HG03571 (cell line): ENCODE measurements around the gene DAP.
"Not testable (repeated sequence)": the region's sequence is repeated elsewhere in the genome, so short reads cannot be mapped to it uniquely, and the experiment has no call there.

Experiments used
- ATAC-seq: cut with Tn5 transposase; IDR thresholded peaks from one replicate; pipeline ENCODE4 v1.9.1; 2021; ENCODE audit not compliant: unreplicated experiment

Gene DAP

DNA sequence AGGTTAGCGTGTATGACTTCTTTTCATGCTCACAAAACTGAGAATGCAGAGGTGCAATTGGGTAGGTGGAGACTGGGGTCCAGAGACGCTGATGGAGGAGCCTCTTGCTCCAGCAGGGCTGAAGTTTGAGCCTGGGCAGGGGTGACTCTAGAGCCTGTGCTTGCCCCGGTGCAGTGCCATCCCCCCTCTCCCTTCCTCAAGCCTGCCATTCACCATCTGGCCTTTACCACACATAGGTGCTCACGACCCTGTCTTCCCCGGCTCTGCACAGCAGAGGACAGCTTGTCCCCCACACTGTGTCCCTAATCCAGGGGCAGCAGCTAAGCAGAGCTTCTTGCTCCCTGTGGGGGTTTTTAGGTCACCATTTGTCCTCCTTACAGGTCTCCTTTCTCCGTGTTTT, 86.5 kb downstream of the DAP start:
- no peak for ATAC-seq

DNA sequence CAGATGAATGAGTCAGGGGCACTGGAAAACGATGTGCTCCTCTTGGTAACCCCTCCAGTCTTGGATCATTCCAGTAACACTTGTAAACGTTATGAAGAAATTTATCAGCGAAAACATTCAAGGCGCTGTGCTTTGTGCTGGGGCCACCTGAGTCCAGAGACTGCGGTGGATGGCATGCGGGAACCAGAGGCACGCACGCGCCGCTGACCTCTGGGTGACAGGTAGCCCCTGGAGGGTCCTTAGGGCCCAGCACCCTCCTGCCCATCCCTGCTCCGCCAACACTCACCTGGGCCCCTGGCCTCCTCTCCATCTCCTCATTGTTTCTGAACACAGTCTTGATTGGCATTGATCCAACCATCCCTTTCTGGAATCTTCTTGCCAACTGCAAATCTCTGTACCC, 86.9 kb downstream of the DAP start:
- ATAC-seq = no peak

DNA sequence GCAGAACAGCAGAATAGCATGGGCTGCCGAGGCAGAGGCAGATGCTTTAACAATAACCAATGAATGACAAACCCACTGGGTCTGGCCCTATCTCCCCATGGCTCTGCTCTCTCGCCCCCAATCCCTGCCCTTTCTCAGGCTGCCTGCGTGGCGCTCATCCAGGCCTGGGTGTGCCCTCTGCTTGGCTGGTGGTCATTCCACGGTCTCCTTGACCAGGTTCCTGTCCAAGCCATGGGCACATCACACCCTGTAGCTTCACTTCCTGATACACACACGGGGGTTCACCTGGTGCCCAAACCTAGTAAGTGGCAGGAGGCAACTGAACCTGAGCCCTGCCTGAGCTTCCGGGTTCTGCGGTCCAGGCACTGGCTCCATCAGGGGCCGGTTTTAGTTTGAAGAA, 87.6 kb downstream of the DAP start:
- ATAC-seq = no peak

DNA sequence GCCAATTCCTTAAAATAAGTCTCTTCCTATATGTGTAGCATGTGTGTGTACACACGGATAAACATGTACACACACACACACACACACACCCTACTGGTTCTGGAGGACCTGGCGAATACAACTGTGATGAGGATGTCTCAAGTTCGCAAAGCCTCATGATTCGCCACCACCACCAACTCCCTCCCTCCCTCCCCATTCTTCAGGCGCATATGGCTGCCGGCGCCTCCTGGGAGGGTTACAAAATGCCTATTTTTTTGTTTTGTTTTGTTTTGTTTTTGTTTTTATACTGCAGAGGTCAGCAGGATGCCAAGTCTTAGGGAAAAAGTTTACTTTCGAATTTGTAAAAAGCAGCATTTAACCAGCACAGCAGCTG, 88.0 kb downstream of the DAP start:
- no peak for ATAC-seq

DNA sequence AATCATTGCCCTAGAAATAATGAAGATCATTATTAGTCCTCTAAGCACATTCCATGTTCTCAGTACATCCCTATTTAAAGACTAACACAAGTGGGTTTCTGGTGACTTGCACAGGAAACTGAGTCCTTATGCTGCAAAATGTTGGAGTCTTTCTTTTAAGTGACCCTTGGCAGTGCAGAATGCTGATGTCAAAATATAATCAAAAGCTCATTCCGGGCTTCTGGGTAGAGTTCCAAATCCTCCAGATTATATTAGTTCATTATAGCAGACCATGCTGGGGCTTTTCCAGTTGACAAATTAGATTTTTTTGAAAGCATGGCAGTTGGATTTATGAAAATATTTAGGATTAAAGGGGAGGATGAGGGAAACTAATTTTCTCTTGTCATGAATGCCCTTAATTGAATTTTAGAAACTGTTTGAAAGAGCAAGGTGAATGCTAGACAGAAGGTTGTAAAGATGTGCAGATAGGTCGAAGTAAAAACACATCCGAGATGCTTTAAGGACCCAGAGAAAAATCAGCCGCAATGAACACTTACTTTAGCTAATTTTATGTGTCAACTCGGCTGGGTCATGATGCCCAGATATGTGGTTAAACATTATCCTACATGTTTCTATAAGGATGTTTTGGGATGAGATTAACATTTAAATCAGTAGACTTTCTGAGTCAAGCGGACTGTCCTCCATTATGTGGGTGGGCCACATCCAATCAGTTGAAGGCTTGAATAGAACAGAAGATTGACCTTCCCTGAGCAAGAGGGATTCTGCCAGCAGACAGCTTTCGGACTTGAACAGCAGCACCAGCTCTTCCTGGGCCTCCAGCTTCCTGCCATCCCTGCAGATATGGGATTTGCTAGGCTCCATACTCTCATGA, 88.7 kb downstream of the DAP start:
- ATAC-seq = no peak

DNA sequence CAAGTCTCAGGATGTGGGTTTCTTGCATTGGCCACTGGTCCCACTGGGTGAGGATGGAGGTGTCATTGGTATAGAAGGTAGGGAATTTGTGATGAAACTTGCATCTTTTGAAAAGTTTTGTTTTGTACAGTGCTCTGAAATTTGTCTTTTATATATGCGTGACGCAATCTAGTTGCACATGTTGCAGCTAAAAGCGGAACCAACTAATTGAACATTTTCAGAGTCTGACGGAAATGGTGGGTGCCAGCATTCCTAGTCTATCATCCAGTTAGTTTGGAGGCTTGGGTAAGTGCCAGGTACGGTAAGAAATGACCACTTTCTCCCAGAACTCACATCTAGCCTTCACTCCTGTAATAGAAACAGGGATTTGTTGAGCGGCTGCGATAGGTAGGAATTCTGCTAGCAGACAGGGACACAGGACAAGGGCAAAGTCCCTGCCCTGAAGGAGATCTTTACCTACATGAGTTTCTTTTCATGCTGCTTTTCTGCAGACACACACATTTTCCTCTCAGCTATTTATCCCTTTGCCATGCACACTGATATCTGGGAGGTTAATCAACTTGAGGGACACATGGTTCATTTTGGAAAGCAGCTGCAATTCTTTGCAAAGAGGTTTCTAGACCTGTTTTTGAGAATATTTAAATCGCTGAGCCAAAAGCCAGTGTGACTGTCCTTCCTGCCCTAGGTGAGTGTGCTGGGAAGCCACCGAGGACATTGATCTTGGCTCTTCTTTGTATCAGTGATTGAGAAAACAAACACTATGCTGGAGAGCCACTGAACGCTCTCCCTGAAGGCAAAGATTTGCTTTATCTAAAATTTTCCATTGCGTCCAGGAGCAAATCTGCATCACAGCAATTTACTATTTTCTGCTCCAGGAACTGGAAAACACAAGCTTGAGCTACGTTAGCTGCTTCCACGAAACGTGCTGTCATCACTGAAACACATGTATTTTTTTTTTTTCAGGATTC, 89.7 kb downstream of the DAP start:
- ATAC-seq = no peak

DNA sequence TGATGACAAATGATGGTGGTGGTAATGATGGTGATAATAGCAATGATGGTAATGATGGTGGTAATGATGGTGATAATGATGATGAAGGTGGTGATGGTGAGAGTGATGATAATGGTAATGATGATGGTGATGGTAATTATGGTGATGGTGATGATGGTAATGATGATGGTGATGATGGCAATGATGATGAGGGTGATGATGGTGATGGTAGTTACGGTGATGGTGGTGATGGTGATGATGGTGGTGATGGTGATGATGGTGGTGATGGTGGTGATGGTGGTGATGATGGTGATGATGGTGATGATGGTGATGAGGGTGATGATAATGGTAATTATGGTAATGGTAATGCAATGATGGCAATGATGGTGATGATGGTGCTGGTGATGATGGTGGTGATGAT, 91.1 kb downstream of the DAP start:
- ATAC-seq = no peak

DNA sequence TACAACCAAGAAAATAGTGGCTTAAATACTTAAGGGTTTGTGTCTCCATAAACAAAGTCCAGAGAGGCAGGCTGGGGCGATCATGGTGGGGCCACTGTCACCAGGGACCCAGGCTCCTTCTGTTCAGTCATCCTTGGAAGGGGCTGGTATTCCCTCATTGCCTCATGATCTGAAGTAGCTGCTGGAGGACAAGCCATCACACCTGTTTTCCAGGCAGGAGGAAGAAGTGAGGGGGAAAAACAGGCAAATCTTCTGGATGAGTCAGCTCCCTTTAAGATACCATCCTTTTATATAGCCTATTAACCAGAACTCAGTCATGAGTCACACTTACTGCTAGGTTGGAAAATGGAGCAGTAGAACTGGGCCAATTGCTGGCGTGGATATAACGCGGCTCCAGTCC, 92.3 kb downstream of the DAP start:
- no peak for ATAC-seq

DNA sequence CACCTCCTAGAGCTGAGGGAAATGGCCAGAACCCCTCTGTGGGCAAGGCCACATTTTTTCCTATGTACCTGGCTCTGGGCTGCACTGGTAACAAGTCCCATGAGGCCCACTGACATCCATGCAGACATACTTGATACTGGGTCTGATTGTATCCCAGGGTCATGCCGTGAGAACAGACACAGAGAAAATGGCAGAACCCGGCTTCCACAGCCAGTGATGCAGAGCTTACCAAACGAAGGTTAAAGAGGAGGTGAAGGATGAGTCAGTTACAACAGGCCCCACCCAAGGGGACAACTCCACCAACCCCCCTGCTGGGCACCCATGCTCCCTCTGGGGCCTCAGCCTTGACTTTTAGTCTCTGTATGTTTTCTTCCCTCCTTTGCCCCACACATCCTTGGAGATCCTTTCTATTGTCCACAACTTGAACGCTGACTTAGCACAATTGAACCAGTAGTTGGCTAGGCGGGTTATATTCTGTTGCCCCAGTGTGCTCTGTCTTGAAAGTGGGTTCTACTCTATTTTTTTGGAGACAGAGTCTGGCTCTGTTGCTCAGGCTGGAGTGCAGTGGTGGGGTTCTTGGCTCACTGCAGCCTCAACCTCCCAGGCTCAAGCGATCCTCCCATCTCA, 93.5 kb downstream of the DAP start:
- ATAC-seq = no peak

DNA sequence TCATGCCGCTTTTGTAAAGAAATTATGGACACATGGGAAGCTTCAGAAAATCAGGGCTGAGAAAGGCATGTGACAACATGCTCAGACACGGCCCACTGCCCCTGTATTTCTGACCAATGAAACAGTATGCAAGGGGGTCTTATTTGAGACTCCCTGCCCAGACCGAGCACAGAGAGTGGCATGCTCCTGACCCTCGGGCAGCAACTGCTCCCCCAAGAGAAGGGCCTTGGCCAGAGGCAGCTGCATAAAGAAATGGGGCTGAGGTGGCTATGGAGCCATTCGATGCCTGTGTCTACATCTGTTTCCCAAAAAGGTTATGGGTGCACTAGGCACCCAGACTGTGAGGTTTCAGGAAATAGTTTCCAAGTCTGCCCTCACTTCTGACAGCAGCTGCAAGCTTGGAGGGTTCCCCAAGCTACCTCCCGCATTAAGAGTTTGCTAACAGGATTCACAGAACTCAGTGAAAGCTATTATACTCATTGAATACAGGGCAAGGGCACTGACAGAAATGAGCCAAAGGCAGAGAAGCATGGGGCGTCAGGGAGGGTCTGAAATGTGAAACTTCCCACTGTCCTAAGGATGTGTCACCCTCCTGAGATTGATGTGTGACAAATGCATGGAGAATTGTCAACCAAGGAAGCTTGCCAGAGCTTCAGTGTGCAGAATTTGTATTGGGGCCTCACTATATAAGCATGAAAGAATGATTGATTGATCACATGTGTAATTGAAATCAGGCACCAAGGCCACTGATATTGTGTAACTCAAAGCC, 94.3 kb downstream of the DAP start:
- ATAC-seq = no peak

DNA sequence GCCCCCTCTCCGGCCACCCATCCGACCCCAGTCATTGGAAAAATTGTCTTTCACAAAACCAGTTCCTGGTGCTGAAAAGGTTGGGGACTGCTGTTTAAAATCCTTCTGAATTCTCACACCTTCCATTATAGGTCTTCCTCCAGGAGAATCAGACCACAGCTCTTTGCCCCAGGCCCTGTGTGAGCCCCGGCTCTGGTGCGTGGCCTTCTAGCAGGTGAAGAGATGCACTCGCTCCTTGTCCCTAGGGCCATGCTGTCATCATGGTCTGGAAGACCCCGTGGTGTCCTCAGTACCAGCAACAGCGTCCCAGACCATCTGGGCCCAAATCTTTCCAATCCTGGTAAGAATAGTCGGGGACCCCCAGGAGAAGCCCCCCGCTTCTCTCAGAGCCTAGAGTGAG, 95.2 kb downstream of the DAP start:
- no peak for ATAC-seq

DNA sequence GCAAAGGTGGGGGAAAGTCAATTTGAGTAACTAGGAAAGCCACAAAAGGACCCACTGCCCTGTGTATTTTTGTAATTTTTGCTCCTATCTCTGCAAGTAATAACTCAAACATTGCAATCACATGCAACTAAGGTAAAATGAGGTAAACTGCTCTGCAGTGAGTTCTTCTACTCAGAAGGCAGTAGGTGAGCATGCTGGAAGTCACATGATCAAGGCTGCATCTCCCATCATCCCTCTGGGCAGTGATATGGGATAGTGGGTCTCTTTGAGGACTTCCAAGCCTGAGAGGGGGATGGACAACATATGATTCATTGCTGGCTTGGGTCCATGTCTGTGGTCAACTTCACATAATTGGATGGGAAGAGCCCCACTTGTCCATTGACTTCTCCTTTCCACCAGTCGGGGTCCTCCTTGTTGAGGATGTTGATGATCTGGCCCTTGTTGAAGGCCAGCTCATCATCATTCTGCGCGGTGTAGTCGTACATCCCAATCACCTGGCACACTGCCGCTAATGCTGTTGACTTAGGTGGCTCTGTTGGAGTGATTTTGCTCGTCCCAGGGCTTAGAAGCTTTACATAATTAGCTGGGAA, 96.8 kb downstream of the DAP start:
- not testable (repeated sequence) for ATAC-seq

DNA sequence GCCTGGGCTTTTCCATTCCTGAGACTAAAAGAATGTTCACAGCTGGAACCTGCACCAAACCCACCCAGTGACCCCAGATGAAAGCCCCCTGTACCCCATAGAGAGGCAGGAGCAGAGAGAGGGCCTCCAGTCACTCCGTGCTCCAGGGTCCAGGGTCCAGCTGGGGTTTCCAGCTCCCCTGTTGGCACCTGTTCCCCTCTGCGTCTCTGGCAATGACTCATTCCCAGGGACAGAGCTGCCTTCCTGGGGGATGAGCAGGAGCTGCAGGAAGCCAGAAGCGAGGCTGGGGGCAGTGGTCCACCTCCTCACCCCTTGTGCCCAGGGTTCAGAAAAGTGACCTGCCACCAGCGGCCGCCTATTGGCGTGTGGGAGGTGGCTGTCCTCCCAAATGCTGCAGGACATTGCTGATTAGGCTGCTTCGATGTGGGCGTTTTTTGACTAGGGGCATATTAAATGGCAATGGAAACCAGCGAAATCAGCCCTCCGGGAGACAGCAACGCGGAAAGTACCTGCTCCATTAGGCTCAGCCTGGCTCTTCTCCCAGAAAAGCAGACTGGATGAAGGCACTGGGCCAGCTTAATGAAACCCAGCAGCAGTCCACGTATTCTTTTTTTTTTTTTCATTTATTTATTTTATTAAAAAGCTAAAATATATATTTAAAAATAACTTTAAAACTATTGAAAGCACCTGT, 97.4 kb downstream of the DAP start:
- no peak for ATAC-seq

DNA sequence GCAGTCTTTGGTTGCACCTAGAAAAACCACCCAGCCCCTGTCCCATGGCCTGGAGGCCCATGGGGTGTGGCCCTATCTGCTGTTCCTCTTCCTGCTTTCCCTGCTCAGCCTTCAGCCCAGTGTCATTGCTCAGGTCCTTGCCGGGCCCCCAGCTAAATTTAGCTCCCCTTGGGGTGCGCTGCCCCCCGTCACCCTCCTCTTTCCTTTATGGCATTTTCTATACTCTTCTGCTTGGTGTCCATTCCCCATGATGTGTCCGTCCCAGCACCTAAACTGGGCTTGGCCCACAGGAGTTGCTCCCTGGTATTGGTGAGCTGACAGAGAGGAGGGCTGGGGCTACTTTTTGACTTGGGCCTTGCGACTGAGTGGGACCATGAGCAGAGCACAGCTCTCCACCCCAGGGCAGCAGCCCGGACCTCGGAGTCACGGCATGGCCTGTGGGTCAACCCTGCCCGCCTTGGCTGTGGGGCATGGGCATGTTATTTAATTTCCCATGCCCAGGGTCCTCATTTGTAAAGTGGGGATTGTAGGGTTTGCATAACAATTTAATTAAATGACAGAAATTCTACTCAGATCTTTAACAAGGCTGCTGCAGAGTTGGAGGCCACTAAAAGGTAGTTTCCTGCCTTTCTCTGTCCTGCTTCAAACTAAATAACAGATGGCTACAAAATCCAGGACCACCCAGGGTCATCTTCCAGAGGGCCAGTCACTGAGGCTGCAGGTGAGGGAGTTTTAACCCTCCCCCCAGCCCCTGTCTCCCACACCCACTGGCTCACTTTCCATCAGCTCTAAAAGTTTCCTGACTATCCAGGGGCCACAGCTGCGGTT, 98.2 kb downstream of the DAP start:
- no peak for ATAC-seq

DNA sequence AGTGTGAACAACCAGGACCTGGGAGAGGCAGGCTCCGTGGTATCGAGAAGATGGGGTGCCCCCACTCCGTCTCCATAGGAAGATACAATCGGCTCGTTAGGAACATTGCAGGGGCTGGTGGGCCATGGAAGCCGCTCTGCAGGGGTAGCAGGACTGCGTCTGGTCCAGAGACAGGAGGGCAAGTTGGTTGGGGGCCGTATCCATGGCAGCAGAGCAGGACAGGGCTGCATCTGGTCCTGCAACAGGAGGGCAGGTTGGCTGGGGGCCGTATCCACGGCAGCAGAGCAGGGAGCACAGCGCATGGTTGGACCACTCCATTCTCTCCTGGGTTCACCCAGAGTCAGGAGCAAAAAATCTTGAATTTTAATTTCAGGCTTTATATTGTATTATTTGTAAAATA, 99.0 kb downstream of the DAP start:
- ATAC-seq = no peak

DNA sequence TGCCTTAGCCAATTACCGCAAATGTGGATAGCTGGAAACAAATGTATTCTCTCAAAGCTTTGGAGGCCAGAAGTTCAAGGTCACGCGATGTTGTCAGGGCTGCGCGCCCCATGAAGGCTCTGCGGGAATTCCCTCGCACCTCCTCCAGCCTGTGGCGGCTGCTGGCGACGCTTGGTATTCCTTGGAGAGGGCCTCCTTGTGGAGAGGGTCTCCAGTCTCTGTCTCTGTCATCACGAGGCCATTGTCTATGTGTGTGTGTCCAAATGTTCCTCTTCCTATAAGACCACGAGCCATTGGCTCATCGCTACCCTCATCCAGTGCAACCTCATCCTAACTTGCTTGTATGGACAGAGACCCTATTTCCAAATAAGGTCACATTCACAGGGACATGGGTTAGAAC, 99.6 kb downstream of the DAP start:
- ATAC-seq = no peak

DNA sequence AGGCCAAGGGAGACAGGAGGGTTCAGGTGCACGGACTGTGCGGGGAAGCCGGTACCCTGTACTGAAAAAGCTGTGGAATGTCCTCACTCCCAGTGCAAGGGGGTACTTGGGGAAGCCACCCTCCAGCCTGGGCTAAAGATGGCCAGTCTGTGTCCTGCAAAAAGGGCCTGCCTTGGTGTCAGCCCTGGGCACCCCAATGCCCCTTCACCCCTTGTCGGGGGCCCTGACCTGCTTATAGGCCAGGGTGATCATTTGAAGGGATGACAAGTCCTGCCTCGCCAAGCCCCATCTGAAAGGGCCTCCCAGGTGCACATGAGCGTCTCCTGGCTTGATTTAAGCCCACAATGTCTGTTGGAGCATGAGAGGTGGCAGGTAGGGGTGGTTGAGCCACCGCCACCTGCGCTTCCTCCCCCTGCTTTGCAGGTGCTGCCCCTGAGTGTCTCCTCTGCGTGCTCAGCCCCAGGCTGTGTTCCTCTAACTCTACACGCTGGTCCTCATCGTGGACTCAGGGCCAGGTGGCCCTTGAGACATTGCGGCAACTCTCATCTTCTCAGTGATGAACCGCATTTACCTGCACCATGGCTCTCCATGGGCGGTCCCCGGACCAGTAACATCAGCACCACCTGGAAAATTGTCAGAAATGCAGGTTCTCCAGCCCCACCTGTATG, 100.2 kb downstream of the DAP start:
- no peak for ATAC-seq

DNA sequence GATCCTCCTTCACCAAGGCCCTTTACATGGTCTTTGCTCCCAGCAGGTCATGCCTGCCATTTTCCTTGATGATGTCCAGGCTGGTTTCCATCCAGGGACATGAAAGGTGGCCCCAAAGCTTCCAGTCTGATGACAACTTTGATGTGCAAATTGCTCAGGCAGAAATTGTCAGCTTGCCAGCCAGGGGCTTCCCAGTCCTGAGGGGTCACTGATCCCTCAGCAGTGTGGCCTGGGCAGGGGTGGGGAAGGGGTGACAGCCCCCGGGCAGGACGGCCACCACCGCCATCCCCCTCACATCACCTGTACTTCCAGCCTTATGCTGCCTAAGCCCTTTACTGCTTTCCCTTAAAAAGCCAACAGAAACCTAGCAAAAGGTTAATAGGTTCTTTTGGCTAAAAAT, 100.9 kb downstream of the DAP start:
- ATAC-seq = no peak

DNA sequence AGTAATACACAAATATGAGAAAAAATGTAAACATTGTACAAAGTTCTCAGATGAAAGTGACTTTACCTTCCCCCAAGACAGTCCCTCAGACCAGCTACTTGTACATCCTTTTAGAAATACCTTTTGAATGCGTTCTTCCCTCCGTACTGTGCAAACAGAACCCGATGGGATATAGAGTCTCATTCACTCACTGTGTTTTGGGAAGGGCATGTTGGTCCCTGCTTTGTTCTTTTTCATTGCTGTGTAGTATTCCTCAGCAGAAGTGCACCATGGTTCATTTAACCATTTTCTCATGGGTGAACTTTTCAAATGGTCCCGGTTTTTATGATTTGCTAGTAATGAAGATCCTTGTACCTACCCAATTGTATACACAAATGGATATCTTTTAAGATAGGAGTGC, 102.8 kb downstream of the DAP start:
- no peak for ATAC-seq
